ENCODE results near the gene FBXO2.
"Not testable (repeated sequence)": the region's sequence is repeated elsewhere in the genome, so short reads cannot be mapped to it uniquely, and the experiment has no call there.

Gene FBXO2

DNA sequence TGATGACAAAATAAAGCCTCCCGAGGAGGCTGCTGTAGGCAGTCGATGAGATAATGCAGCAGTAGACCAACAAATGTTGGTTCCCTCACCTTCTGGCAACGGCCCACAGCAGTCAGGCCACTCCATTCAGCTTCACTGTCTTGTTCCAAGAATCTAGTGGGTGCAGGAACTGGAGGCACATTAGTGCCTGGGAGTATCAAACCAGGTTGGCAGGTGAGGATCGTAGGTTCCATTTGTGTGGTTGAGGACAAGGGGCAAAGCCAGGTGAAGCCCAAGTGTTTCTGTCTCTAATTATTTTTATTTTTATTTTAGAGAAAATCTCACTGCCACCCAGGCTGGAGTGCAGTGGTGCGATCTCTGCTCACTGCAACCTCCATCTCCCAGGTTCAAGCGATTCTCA lies 13.3 kb downstream of the FBXO2 start:
- intact Hi-C loops (cut with DNase I): loop anchor here (5.0 to 10.0 kb wide), 2 partner anchors 164 to 366 kb away; partner anchors contain the start of genes DISP3 and UBIAD1
- DNase-seq: no peak

DNA sequence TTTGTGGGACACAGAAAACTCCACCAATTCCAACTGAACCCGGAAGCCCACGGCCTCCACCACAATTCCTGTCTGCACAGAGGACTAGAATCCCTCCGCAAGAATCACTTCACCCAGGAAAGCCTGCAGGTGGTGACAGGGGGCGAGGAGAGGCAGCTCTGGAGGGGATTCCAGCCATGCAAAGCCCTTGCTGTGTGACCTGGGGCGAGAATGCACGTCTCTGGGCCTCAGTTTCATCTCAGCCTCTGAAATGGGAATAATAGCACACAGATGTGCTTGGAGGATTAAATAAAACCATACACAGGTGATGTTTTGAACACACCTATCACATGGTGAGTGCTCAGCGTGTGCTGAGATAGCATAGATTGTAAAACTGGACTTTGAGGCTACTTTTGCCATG lies 14.1 kb downstream of the FBXO2 start:
- intact Hi-C loops (cut with DNase I): loop anchor here (5.0 to 10.0 kb wide), 2 partner anchors 163 to 365 kb away; partner anchors contain the start of genes DISP3 and UBIAD1
- no peak for DNase-seq

DNA sequence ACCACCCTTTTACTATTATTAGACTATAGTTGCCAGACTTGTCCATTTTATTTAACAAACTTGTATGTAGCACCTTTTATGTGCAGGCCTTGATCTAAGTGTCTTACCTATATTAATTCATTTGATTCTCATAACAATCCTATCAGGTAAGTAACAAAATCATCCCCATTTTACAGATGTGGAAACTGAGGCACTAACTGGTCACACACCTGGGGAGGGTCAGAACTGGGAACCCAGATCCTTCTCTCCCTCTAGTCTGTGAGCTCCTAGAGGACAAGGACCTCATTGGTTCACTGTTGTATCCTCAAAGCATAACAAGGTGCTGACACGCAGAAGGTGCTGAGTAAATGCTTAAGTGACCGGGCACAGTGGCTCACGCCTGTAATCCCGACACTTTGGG lies 14.9 kb downstream of the FBXO2 start:
- DNase-seq: no peak
- intact Hi-C loops (cut with DNase I): no loop called here

DNA sequence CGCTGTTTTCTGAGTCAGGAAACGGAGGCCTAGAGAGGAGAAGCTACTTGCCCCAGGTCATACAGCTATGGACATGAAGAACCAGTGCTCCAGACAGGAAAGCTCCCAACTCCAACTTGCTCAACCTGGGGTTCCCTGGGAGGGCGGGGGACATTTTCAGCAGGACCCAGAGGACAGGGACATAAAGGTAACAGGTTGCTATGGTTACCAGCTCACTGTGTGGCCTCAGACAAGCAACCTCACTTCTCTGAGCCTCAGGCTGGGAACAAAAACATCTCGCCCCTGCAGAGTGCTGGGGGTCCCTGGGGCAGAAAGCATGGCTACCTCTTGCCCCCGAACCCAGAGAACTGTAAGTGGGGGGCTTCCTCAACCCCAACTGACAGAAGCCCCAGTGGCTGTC lies 16.1 kb downstream of the FBXO2 start:
- intact Hi-C loops (cut with DNase I): no loop called here
- DNase-seq: no peak

- DNase-seq: no peak
- intact Hi-C loops (cut with DNase I): no loop called here
Observed at GRCh38 chr1:11634365-11635192, 19.6 kb downstream of the FBXO2 start.

- intact Hi-C loops (cut with DNase I): no loop called here
- DNase-seq: no peak
Observed at GRCh38 chr1:11629184-11630016, 24.8 kb downstream of the FBXO2 start.

DNA sequence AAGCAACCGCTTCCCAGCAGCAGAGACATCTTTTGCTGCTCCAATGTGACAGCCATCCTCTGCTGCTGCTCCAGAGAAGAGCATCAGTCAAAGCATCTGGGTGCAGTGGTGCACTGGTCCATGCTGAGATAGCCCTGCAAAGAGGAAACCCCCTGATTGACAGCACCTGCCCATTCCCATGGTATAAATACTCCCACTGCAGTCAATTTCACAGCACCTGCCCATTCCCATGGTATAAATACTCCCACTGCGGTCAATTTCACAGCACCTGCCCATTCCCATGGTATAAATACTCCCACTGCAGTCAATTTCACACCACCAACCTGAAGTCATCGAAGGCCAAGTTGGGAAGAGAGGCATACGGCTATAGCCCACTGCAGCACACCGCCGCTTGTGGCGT lies 25.5 kb downstream of the FBXO2 start:
- DNase-seq: no peak
- intact Hi-C loops (cut with DNase I): no loop called here

- intact Hi-C loops (cut with DNase I): no loop called here
- no peak for DNase-seq
Observed at GRCh38 chr1:11626551-11626950, 27.7 kb downstream of the FBXO2 start.

- DNase-seq: no peak
- intact Hi-C loops (cut with DNase I): no loop called here
Observed at GRCh38 chr1:11623702-11624101, 30.5 kb downstream of the FBXO2 start.

DNA sequence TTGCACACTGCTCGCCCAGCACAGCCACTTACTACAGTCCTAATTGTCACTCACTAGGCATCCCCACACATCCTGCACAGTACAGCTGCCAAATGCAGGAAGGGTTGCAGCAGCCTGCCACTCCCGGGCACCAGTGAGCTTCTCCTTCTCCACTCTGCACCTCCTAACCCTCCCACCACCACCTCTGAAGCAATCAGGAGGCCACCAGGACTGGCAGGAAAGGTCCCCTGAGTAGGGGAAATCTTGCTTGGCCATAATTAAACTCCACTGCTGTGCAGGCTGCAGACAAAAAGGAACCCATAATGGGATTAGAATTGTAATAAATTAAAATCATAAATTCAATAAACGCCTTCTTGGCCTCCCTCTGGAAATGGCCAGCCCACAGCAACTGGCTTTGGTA lies 31.8 kb downstream of the FBXO2 start:
- DNase-seq: no peak
- intact Hi-C loops (cut with DNase I): no loop called here

- no peak for DNase-seq
- intact Hi-C loops (cut with DNase I): no loop called here
Observed at GRCh38 chr1:11620924-11621323, 33.3 kb downstream of the FBXO2 start.

DNA sequence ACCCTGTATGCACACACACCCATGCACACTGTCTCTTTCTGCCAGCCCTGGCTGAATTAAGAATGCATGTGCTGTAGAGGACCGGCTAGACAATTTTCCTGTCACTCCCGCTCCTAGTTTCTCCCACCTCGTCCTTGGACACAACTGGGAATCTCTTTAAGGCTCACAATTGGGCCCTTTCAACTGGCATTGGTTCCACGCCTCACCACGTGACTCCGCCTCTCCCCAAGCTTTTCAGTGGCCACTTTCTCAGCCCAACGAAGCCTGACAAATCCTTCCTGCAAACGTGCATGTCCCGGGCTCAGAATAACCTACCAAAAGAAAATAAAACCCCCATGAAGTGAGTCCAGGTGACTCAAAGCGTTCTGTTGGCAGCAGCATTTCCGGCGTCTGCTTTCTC lies 33.8 kb downstream of the FBXO2 start:
- no peak for DNase-seq
- intact Hi-C loops (cut with DNase I): no loop called here

- no peak for DNase-seq
- intact Hi-C loops (cut with DNase I): no loop called here
Observed at GRCh38 chr1:11617741-11618140, 36.5 kb downstream of the FBXO2 start.

DNA sequence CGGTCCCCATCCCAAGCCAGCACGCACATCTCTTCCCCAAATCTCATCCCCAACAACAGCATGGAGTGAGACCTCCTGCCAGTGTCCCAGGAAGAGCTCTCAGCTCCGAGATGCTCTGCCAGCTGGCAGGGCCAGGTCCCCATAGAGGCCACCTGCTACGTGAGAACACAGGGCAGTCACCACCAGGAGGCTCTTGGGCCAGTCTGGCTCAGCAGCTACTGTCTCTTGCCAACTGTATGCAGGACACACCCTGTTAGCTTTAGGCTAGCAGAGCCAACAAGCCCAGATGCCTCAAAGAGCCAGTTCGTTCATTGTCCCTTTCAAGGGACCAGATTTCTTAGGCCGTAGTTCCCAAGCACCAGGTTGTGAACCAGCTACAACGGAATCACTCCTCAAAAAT lies 36.9 kb downstream of the FBXO2 start:
- no peak for DNase-seq
- intact Hi-C loops (cut with DNase I): no loop called here

GRCh38 chr1:11616766-11617165 lies 37.5 kb downstream of the FBXO2 start:
- DNase-seq: no peak
- intact Hi-C loops (cut with DNase I): no loop called here

GRCh38 chr1:11615090-11615489 lies 39.1 kb downstream of the FBXO2 start:
- intact Hi-C loops (cut with DNase I): no loop called here
- DNase-seq: no peak

DNA sequence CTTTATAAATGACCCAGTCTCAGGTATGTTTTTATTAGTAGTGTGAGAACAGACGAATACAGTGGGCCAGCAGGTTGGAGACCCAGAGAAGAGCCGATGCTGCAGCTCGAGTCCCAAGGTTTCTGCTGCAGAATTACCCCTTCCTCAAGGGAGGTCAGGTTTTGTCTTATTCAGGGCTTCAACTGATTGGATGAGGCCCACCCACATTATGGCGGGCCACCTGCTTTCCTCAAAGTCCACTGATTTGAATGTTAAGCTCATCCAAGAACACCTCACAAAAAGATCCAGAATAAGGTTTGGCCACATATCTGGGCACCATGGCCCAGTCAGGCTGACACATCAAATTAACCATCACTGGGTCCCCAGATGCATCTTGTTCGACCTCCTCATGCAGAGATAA lies 40.9 kb downstream of the FBXO2 start:
- DNase-seq: no peak

DNA sequence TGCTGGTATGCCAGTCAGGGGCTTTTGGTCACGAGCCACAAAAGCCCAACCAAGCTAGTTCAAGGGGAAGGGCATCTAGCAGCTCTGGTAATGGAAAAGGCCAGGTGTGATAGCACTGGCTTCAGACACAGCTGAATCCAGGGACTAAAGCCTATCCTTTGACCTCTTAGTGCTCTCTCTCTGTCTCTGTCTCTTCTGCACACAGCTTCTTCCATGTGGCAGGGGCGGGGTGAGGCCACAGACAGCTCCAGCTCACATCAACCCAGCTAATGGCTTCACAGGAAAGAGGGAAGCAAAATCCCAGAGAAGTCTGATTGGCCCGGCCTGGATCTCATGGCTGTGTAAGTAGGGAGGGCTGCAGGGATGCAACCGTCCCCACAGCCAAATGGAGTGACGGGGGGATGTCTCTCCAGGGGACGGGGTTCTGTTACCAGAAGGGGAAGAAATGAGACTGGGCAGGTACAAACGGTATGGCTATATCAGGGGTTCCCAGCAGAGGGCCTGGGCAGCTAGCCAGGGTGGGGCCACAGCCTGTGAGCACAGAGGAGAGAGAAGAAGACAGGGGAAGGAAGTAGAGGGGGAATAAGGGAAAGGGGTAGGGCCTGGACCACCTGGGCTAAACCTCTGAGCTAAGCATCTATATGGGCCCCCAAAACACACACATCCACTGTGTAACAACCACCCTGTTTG lies 42.4 kb downstream of the FBXO2 start:
- intact Hi-C loops (cut with DNase I): no loop called here
- no peak for DNase-seq

More for the DNA sequence above, 40.9 kb downstream of the FBXO2 start:
- intact Hi-C loops (cut with DNase I): no loop called here

GRCh38 chr1:11610629-11611180 lies 43.5 kb downstream of the FBXO2 start:
- DNase-seq: peak in 1 of 10 donors; percentile 37
- intact Hi-C loops (cut with DNase I): no loop called here

GRCh38 chr1:11609378-11609777 lies 44.9 kb downstream of the FBXO2 start:
- intact Hi-C loops (cut with DNase I); DNase-seq: not testable (repeated sequence)
